ENCODE results near the gene MYO7B. TPM values are rescaled to one million over a fixed set of nuclear protein-coding genes. Genes with fewer than 3 reads are reported as not detected.
A peak's percentile ranks its signal among the peaks of the same experiment; 100 is the strongest.
"Not testable (repeated sequence)": the region's sequence is repeated elsewhere in the genome, so short reads cannot be mapped to it uniquely, and the experiment has no call there.

The MYO7B gene
- polyA plus RNA-seq, 1 donor from 2014 or later, result 1.1 TPM

- Mint-ChIP-seq H3K4me3 (no peak overlapping the region), H3K27me3 (no peaks in the 10 kb centered on the region), H3K9me3 (no peaks in the 10 kb centered on the region), H3K27ac (peak overlapping the region in 1 of 3 donors; percentile 85), H3K4me1 (peaks cover 10 to 17% (median 11%) of the 10 kb centered on the region in 3 donors), H3K36me3 (peaks cover under 1% of the 10 kb centered on the region)
Observed at GRCh38 chr2:127568128-127568527, 32.6 kb downstream of the MYO7B start.

GRCh38 chr2:127569666-127570065 lies 34.2 kb downstream of the MYO7B start:
- Mint-ChIP-seq H3K4me3 (no peak overlapping the region), H3K36me3 (no peaks in the 10 kb centered on the region), H3K9me3 (no peaks in the 10 kb centered on the region), H3K4me1 (peaks cover 5 to 10% (median 7%) of the 10 kb centered on the region in 3 donors), H3K27me3 (no peaks in the 10 kb centered on the region), H3K27ac (no peak overlapping the region)

GRCh38 chr2:127570282-127571250 lies 35.1 kb downstream of the MYO7B start:
- H3K4me3 Mint-ChIP-seq, result no peak overlapping the region
- no peaks in the 10 kb centered on the region for H3K27me3 Mint-ChIP-seq
- peaks cover 12 to 18% (median 14%) of the 10 kb centered on the region in 3 donors for H3K4me1 Mint-ChIP-seq
- H3K27ac Mint-ChIP-seq, result peak overlapping the region in 2 of 3 donors; percentile 36 to 54
- no peaks in the 10 kb centered on the region for H3K36me3 Mint-ChIP-seq
- H3K9me3 Mint-ChIP-seq, result no peaks in the 10 kb centered on the region

GRCh38 chr2:127572352-127572751 lies 36.9 kb downstream of the MYO7B start:
- H3K27ac Mint-ChIP-seq, H3K4me3 Mint-ChIP-seq, H3K9me3 Mint-ChIP-seq, H3K36me3 Mint-ChIP-seq, H3K27me3 Mint-ChIP-seq: not testable (repeated sequence)
- peaks cover 18 to 28% (median 28%) of the 10 kb centered on the region in 3 donors for H3K4me1 Mint-ChIP-seq

- no peaks in the 10 kb centered on the region for H3K36me3 Mint-ChIP-seq
- peaks cover under 1% of the 10 kb centered on the region for H3K27me3 Mint-ChIP-seq
- H3K9me3 Mint-ChIP-seq, result no peaks in the 10 kb centered on the region
- H3K4me3 Mint-ChIP-seq, result no peak overlapping the region
- H3K27ac Mint-ChIP-seq, result no peak overlapping the region
- peaks cover 22 to 33% (median 33%) of the 10 kb centered on the region in 3 donors for H3K4me1 Mint-ChIP-seq
Observed at GRCh38 chr2:127572841-127573240, 37.4 kb downstream of the MYO7B start.

GRCh38 chr2:127573298-127573697 lies 37.8 kb downstream of the MYO7B start:
- Mint-ChIP-seq H3K27me3 (peaks cover 3% of the 10 kb centered on the region), H3K4me1 (peaks cover 27 to 38% (median 36%) of the 10 kb centered on the region in 3 donors), H3K36me3 (no peaks in the 10 kb centered on the region), H3K9me3 (no peaks in the 10 kb centered on the region), H3K4me3 (no peak overlapping the region), H3K27ac (no peak overlapping the region)

GRCh38 chr2:127573771-127574170 lies 38.3 kb downstream of the MYO7B start:
- no peak overlapping the region for H3K4me3 Mint-ChIP-seq
- no peaks in the 10 kb centered on the region for H3K36me3 Mint-ChIP-seq
- H3K9me3 Mint-ChIP-seq, result no peaks in the 10 kb centered on the region
- peaks cover 32 to 42% (median 40%) of the 10 kb centered on the region in 3 donors for H3K4me1 Mint-ChIP-seq
- H3K27me3 Mint-ChIP-seq, result peaks cover 3% of the 10 kb centered on the region
- H3K27ac Mint-ChIP-seq, result peak overlapping the region in 1 of 3 donors; percentile 50

GRCh38 chr2:127574656-127575055 lies 39.2 kb downstream of the MYO7B start:
- Mint-ChIP-seq H3K4me1 (peaks cover 36 to 42% (median 40%) of the 10 kb centered on the region in 3 donors), H3K9me3 (peaks cover 0 to 1% (median 0%) of the 10 kb centered on the region in 3 donors), H3K36me3 (no peaks in the 10 kb centered on the region), H3K27ac (peak overlapping the region in 1 of 3 donors; percentile 80), H3K4me3 (no peak overlapping the region), H3K27me3 (peaks cover 3% of the 10 kb centered on the region)

- H3K27me3 Mint-ChIP-seq, result peaks cover 3% of the 10 kb centered on the region
- peaks cover 36 to 42% (median 40%) of the 10 kb centered on the region in 3 donors for H3K4me1 Mint-ChIP-seq
- H3K4me3 Mint-ChIP-seq, result peak overlapping the region in 3 of 4 donors; percentile 3 to 80 (median 13)
- H3K9me3 Mint-ChIP-seq, result peaks cover 0 to 1% (median 0%) of the 10 kb centered on the region in 3 donors
- H3K27ac Mint-ChIP-seq, result peak overlapping the region; percentile 4 to 80 (median 32)
- no peaks in the 10 kb centered on the region for H3K36me3 Mint-ChIP-seq
Observed at GRCh38 chr2:127575185-127575765, 39.8 kb downstream of the MYO7B start.

- Mint-ChIP-seq H3K4me1 (peaks cover 36 to 42% (median 40%) of the 10 kb centered on the region in 3 donors), H3K27me3 (peaks cover 3% of the 10 kb centered on the region), H3K4me3 (peak overlapping the region in 1 of 4 donors; percentile 71), H3K36me3 (no peaks in the 10 kb centered on the region), H3K27ac (peak overlapping the region in 1 of 3 donors; percentile 32), H3K9me3 (peaks cover 0 to 1% (median 0%) of the 10 kb centered on the region in 3 donors)
Observed at GRCh38 chr2:127575941-127576432, 40.5 kb downstream of the MYO7B start.

GRCh38 chr2:127576433-127577207 lies 41.1 kb downstream of the MYO7B start:
- no peak overlapping the region for H3K27ac Mint-ChIP-seq
- no peaks in the 10 kb centered on the region for H3K36me3 Mint-ChIP-seq
- peaks cover 36 to 42% (median 40%) of the 10 kb centered on the region in 3 donors for H3K4me1 Mint-ChIP-seq
- H3K4me3 Mint-ChIP-seq, result peak overlapping the region in 2 of 4 donors; percentile 71 to 93
- H3K9me3 Mint-ChIP-seq, result peaks cover 0 to 1% (median 0%) of the 10 kb centered on the region in 3 donors
- H3K27me3 Mint-ChIP-seq, result peaks cover 3% of the 10 kb centered on the region

GRCh38 chr2:127577208-127577475 lies 41.7 kb downstream of the MYO7B start:
- Mint-ChIP-seq H3K9me3 (peaks cover 0 to 1% (median 0%) of the 10 kb centered on the region in 3 donors), H3K4me3 (peak overlapping the region in 2 of 4 donors; percentile 93 to 94), H3K36me3 (no peaks in the 10 kb centered on the region), H3K27ac (no peak overlapping the region), H3K27me3 (peaks cover 3% of the 10 kb centered on the region), H3K4me1 (peaks cover 36 to 41% (median 40%) of the 10 kb centered on the region in 3 donors)

- Mint-ChIP-seq H3K4me3 (peak overlapping the region; percentile 11 to 94 (median 76)), H3K4me1 (peaks cover 34 to 40% (median 38%) of the 10 kb centered on the region in 3 donors), H3K36me3 (no peaks in the 10 kb centered on the region), H3K27ac (peak overlapping the region in 2 of 3 donors; percentile 12 to 86), H3K27me3 (peaks cover 3% of the 10 kb centered on the region), H3K9me3 (peaks cover 0 to 1% (median 0%) of the 10 kb centered on the region in 3 donors)
Observed at GRCh38 chr2:127577503-127577902, 42.0 kb downstream of the MYO7B start.

GRCh38 chr2:127577973-127578372 lies 42.5 kb downstream of the MYO7B start:
- Mint-ChIP-seq H3K4me1 (peaks cover 31 to 38% (median 38%) of the 10 kb centered on the region in 3 donors), H3K9me3 (peaks cover 0 to 1% (median 0%) of the 10 kb centered on the region in 3 donors), H3K27ac (peak overlapping the region in 2 of 3 donors; percentile 12 to 86), H3K4me3 (peak overlapping the region; percentile 11 to 94 (median 76)), H3K27me3 (peaks cover 3% of the 10 kb centered on the region), H3K36me3 (no peaks in the 10 kb centered on the region)
